Osteocyte (in vitro differentiated cells): ENCODE measurements around the gene FAF2. TPM values are rescaled to one million over a fixed set of nuclear protein-coding genes. Genes with fewer than 3 reads are reported as not detected.
"Not testable (repeated sequence)": the region's sequence is repeated elsewhere in the genome, so short reads cannot be mapped to it uniquely, and the experiment has no call there.

Source experiments
- DNase-seq: peaks from one replicate; pipeline ENCODE4 v3.0.0; 2021; ENCODE audit warnings: mixed read lengths; ENCODE audit not compliant: unreplicated experiment; ENCODE audit errors: extremely low spot score
- H3K27ac Mint-ChIP-seq: one replicate; pipeline ENCODE4 v1.8.0; 2021; ENCODE audit warnings: mild to moderate bottlenecking, mixed read lengths; ENCODE audit not compliant: unreplicated experiment
- H3K27me3 Mint-ChIP-seq: one replicate; pipeline ENCODE4 v1.8.0; 2021; ENCODE audit warnings: mixed read lengths; ENCODE audit not compliant: unreplicated experiment
- H3K36me3 Mint-ChIP-seq: one replicate; pipeline ENCODE4 v1.8.0; 2021; ENCODE audit warnings: mixed read lengths; ENCODE audit not compliant: unreplicated experiment
- H3K4me1 Mint-ChIP-seq: one replicate; pipeline ENCODE4 v1.8.0; 2021; ENCODE audit warnings: mixed read lengths; ENCODE audit not compliant: unreplicated experiment
- H3K4me3 Mint-ChIP-seq: one replicate; pipeline ENCODE4 v1.8.0; 2021; ENCODE audit warnings: mild to moderate bottlenecking, moderate library complexity, mixed read lengths; ENCODE audit not compliant: unreplicated experiment
- H3K9me3 Mint-ChIP-seq: one replicate; pipeline ENCODE4 v1.8.0; 2021; ENCODE audit warnings: mixed read lengths; ENCODE audit not compliant: unreplicated experiment
- total RNA-seq: library from RNA; stranded (reverse); gene quantifications from 2 replicates; pipeline ENCODE4 v1.2.1, GENCODE V29; 2021
- TF ChIP-seq, protein P1 (sequence below): fragments of 200-600 bp; sonication (generic); IDR thresholded peaks from 2 replicates; pipeline ENCODE4 v1.5.0; 2021; ENCODE audit warnings: antibody characterized with exemption, mild to moderate bottlenecking, moderate library complexity

Gene FAF2
- total RNA-seq, 1 donor from 2014 or later = 46.9 TPM

- H3K4me1 Mint-ChIP-seq = peaks cover 17% of the 10 kb centered on the region
- no peaks in the 10 kb centered on the region for H3K27me3 Mint-ChIP-seq
- no peak for DNase-seq
- no peak overlapping the region for H3K4me3 Mint-ChIP-seq
- H3K27ac Mint-ChIP-seq = no peak overlapping the region
- TF ChIP-seq, protein P1, sequence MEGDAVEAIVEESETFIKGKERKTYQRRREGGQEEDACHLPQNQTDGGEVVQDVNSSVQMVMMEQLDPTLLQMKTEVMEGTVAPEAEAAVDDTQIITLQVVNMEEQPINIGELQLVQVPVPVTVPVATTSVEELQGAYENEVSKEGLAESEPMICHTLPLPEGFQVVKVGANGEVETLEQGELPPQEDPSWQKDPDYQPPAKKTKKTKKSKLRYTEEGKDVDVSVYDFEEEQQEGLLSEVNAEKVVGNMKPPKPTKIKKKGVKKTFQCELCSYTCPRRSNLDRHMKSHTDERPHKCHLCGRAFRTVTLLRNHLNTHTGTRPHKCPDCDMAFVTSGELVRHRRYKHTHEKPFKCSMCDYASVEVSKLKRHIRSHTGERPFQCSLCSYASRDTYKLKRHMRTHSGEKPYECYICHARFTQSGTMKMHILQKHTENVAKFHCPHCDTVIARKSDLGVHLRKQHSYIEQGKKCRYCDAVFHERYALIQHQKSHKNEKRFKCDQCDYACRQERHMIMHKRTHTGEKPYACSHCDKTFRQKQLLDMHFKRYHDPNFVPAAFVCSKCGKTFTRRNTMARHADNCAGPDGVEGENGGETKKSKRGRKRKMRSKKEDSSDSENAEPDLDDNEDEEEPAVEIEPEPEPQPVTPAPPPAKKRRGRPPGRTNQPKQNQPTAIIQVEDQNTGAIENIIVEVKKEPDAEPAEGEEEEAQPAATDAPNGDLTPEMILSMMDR = no peak
- no peaks in the 10 kb centered on the region for H3K9me3 Mint-ChIP-seq
- no peaks in the 10 kb centered on the region for H3K36me3 Mint-ChIP-seq
Observed at GRCh38 chr5:176438959-176439757, 9.0 kb upstream of the FAF2 start.

- DNase-seq = no peak
- no peak overlapping the region for H3K4me3 Mint-ChIP-seq
- H3K27me3 Mint-ChIP-seq = no peaks in the 10 kb centered on the region
- H3K27ac Mint-ChIP-seq = no peak overlapping the region
- H3K36me3 Mint-ChIP-seq = no peaks in the 10 kb centered on the region
- peaks cover 17% of the 10 kb centered on the region for H3K4me1 Mint-ChIP-seq
- TF ChIP-seq, protein P1 = no peak
- H3K9me3 Mint-ChIP-seq = no peaks in the 10 kb centered on the region
Observed at GRCh38 chr5:176440927-176441706, 7.1 kb upstream of the FAF2 start.

DNA sequence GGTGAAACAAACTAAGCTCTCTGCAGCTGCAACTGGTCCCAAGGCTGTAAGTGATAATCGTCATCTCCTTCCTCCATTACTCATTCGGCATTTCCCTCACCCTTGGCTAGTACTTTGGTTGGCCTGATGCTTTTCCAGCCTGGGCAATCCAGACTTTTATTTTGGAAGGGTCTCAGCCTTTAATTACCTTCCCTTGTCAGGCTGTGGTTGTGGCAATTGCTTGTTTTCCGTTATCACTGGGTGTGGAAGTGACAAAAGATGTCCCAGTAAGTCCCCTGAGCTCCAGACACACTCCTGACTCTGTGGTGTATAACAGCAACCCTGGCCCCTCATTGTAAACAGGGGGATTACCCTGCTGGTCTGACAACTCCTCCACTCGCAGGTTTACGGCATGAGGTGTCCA is 6.3 kb upstream of the FAF2 start:
- H3K36me3 Mint-ChIP-seq = no peaks in the 10 kb centered on the region
- TF ChIP-seq, protein P1 = no peak
- no peak for DNase-seq
- H3K4me3 Mint-ChIP-seq = no peak overlapping the region
- peaks cover 15% of the 10 kb centered on the region for H3K4me1 Mint-ChIP-seq
- H3K27ac Mint-ChIP-seq = no peak overlapping the region
- no peaks in the 10 kb centered on the region for H3K9me3 Mint-ChIP-seq
- H3K27me3 Mint-ChIP-seq = no peaks in the 10 kb centered on the region

GRCh38 chr5:176442911-176443310 is 5.3 kb upstream of the FAF2 start:
- H3K27ac Mint-ChIP-seq, H3K36me3 Mint-ChIP-seq, H3K9me3 Mint-ChIP-seq, H3K27me3 Mint-ChIP-seq, DNase-seq, H3K4me3 Mint-ChIP-seq: not testable (repeated sequence)
- H3K4me1 Mint-ChIP-seq = peaks cover 16% of the 10 kb centered on the region

DNA sequence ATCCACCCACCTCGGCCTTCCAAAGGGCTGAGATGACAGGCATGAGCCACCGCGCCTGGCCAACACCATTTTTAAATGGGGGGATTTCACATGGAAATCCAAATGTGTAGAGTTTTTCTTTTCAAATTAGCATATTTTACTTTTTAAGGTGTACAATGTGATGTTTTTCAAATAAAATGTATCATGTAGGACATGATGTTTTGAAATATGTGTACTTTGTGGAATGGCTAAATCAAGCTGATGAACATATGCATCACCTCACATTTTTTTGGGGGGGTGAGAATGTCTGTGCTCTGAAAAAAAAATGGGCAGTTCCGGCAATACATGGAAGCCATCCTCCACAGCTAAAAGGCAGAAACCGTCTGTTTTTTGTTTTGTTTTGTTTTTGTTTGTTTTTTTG is 3.4 kb upstream of the FAF2 start:
- no peak overlapping the region for H3K4me3 Mint-ChIP-seq
- no peaks in the 10 kb centered on the region for H3K36me3 Mint-ChIP-seq
- no peak overlapping the region for H3K27ac Mint-ChIP-seq
- TF ChIP-seq, protein P1 = no peak
- DNase-seq = no peak
- peaks cover 21% of the 10 kb centered on the region for H3K4me1 Mint-ChIP-seq
- no peaks in the 10 kb centered on the region for H3K27me3 Mint-ChIP-seq
- H3K9me3 Mint-ChIP-seq = no peaks in the 10 kb centered on the region
